ENCODE measurements around the gene DGKG. TPM values are rescaled to one million over a fixed set of nuclear protein-coding genes. Genes with fewer than 3 reads are reported as not detected.

Gene DGKG
- total RNA-seq (2021; fragmentation: NEBNext Ultra II Directional; extraction: Animal tissue kit (Norgen Biotek cat#: 25700)): under 1 TPM; 0.21 to 0.54 (median 0.38) TPM
- long read RNA-seq: 0 reads

- no peak for DNase-seq
- TF ChIP-seq, protein P1, sequence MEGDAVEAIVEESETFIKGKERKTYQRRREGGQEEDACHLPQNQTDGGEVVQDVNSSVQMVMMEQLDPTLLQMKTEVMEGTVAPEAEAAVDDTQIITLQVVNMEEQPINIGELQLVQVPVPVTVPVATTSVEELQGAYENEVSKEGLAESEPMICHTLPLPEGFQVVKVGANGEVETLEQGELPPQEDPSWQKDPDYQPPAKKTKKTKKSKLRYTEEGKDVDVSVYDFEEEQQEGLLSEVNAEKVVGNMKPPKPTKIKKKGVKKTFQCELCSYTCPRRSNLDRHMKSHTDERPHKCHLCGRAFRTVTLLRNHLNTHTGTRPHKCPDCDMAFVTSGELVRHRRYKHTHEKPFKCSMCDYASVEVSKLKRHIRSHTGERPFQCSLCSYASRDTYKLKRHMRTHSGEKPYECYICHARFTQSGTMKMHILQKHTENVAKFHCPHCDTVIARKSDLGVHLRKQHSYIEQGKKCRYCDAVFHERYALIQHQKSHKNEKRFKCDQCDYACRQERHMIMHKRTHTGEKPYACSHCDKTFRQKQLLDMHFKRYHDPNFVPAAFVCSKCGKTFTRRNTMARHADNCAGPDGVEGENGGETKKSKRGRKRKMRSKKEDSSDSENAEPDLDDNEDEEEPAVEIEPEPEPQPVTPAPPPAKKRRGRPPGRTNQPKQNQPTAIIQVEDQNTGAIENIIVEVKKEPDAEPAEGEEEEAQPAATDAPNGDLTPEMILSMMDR (IDR thresholded peaks at IDR 0.05): no peak
- Mint-ChIP-seq H3K27me3 (ENCODE audit: insufficient read depth) (peaks cover 38% of the 10 kb centered on the region), H3K27ac (no peak within 1 kb of the TSS), H3K4me1 (ENCODE audit: low read depth) (peaks cover 11% of the 10 kb centered on the region), H3K9me3 (no peaks in the 10 kb centered on the region), H3K36me3 (ENCODE audit: low read depth) (no peaks in the 10 kb centered on the region), H3K4me3 (no peak within 1 kb of the TSS)
Observed at GRCh38 chr3:186361762-186362536, at the start of gene DGKG. DGKG (minus strand) TSS chr3:186362234; CDS start chr3:186320459, 41,775 bp downstream.

GRCh38 chr3:186411089-186411488 lies 49.1 kb upstream of the DGKG start:
- H3K36me3 Mint-ChIP-seq (ENCODE audit: low read depth): no peaks in the 10 kb centered on the region
- TF ChIP-seq, protein P1 (IDR thresholded peaks at IDR 0.05): no peak

GRCh38 chr3:186406669-186407635 lies 44.9 kb upstream of the DGKG start:
- no peak for DNase-seq
- Mint-ChIP-seq H3K27me3 (ENCODE audit: insufficient read depth) (peaks cover 56% of the 10 kb centered on the region), H3K27ac (no peak overlapping the region), H3K9me3 (no peaks in the 10 kb centered on the region), H3K36me3 (ENCODE audit: low read depth) (no peaks in the 10 kb centered on the region), H3K4me1 (ENCODE audit: low read depth) (no peaks in the 10 kb centered on the region), H3K4me3 (no peak overlapping the region)
- TF ChIP-seq, protein P1 (IDR thresholded peaks at IDR 0.05): no peak

More at GRCh38 chr3:186411089-186411488, 49.1 kb upstream of the DGKG start:
- DNase-seq: no peak
- Mint-ChIP-seq H3K27me3 (ENCODE audit: insufficient read depth) (peaks cover 42% of the 10 kb centered on the region), H3K4me1 (ENCODE audit: low read depth) (peaks cover 31% of the 10 kb centered on the region), H3K27ac (no peak overlapping the region), H3K9me3 (no peaks in the 10 kb centered on the region), H3K4me3 (no peak overlapping the region)

GRCh38 chr3:186401556-186401955 lies 39.5 kb upstream of the DGKG start:
- DNase-seq: no peak
- no peaks in the 10 kb centered on the region for H3K36me3 Mint-ChIP-seq (ENCODE audit: low read depth)
- no peak overlapping the region for H3K4me3 Mint-ChIP-seq
- TF ChIP-seq, protein P1 (IDR thresholded peaks at IDR 0.05): no peak
- H3K9me3 Mint-ChIP-seq: no peaks in the 10 kb centered on the region
- peaks cover 32% of the 10 kb centered on the region for H3K27me3 Mint-ChIP-seq (ENCODE audit: insufficient read depth)
- H3K27ac Mint-ChIP-seq: no peak overlapping the region
- peaks cover 5% of the 10 kb centered on the region; the same call in 1 of the 2 replicates for H3K4me1 Mint-ChIP-seq (ENCODE audit: low read depth)

- no peak for DNase-seq
- Mint-ChIP-seq H3K36me3 (ENCODE audit: low read depth) (no peaks in the 10 kb centered on the region), H3K4me1 (ENCODE audit: low read depth) (peaks cover 5% of the 10 kb centered on the region; the same call in 1 of the 2 replicates), H3K9me3 (no peaks in the 10 kb centered on the region), H3K27me3 (ENCODE audit: insufficient read depth) (peaks cover 28% of the 10 kb centered on the region), H3K4me3 (no peak overlapping the region), H3K27ac (no peak overlapping the region)
- TF ChIP-seq, protein P1 (IDR thresholded peaks at IDR 0.05): no peak
Observed at GRCh38 chr3:186400662-186401061, 38.6 kb upstream of the DGKG start.
